ENCODE results near the gene CACNA1C. TPM values are rescaled to one million over a fixed set of nuclear protein-coding genes. Genes with fewer than 3 reads are reported as not detected.

The CACNA1C gene
- total RNA-seq, 1 experiment from 2014 or later = not detected

- no peaks in the 10 kb centered on the region for H3K79me2 ChIP-seq (ENCODE audit: low read depth)
- DNase-seq = no peak
- H3K4me3 ChIP-seq = no peak overlapping the region
- BruUV-seq (replicated peaks) = no TSS peak
- intact Hi-C loops (cut with micrococcal nuclease; ENCODE audit: unreplicated experiment) = no loop called here
- H3K4me1 ChIP-seq (replicated peaks; ENCODE audit: insufficient read depth) = no peaks in the 10 kb centered on the region
- no peaks in the 10 kb centered on the region for H3K9me3 ChIP-seq (ENCODE audit: insufficient read depth, low read depth)
- ChIA-PET CTCF (no interaction called here), POLR2A (ENCODE audit: unreplicated experiment) (no interaction called here)
- H3K36me3 ChIP-seq (ENCODE audit: low read depth) = no peaks in the 10 kb centered on the region
- H3K27ac ChIP-seq = no peak overlapping the region
- H2AFZ ChIP-seq = no peak overlapping the region
- H3K9me2 ChIP-seq (ENCODE audit: insufficient read depth) = no peaks in the 10 kb centered on the region
- peaks cover 73% of the 10 kb centered on the region for H3K27me3 ChIP-seq (ENCODE audit: insufficient read depth, low read depth)
- TF ChIP-seq EZH2 (IDR thresholded peaks at IDR 0.05; ENCODE audit: low read depth) (no peak), CTCF (conservative IDR thresholded peaks at IDR 0.05) (no peak)
- H3F3A ChIP-seq (ENCODE audit: insufficient read depth, low read depth) = no peaks in the 10 kb centered on the region
- no peak overlapping the region for H3K4me2 ChIP-seq
- no peaks in the 10 kb centered on the region for H4K20me1 ChIP-seq (ENCODE audit: insufficient read depth)
Observed at GRCh38 chr12:2163177-2163941, 110.6 kb downstream of the CACNA1C start.

GRCh38 chr12:2165021-2165420, 112.2 kb downstream of the CACNA1C start:
- intact Hi-C loops (cut with micrococcal nuclease; ENCODE audit: unreplicated experiment) = no loop called here
- Histone ChIP-seq H3K4me3 (no peak overlapping the region), H3K4me2 (no peak overlapping the region), H2AFZ (no peak overlapping the region), H3F3A (ENCODE audit: insufficient read depth, low read depth) (no peaks in the 10 kb centered on the region), H3K9me2 (ENCODE audit: insufficient read depth) (no peaks in the 10 kb centered on the region), H3K27me3 (ENCODE audit: insufficient read depth, low read depth) (peaks cover 69% of the 10 kb centered on the region), H3K36me3 (ENCODE audit: low read depth) (no peaks in the 10 kb centered on the region), H3K4me1 (replicated peaks; ENCODE audit: insufficient read depth) (no peaks in the 10 kb centered on the region), H4K20me1 (ENCODE audit: insufficient read depth) (no peaks in the 10 kb centered on the region), H3K9me3 (ENCODE audit: insufficient read depth, low read depth) (no peaks in the 10 kb centered on the region), H3K27ac (no peak overlapping the region), H3K79me2 (ENCODE audit: low read depth) (no peaks in the 10 kb centered on the region)
- BruUV-seq (replicated peaks) = no TSS peak
- no peak for DNase-seq
- POLR2A ChIA-PET (ENCODE audit: unreplicated experiment) = no interaction called here
- CTCF ChIA-PET = no interaction called here
- TF ChIP-seq EZH2 (IDR thresholded peaks at IDR 0.05; ENCODE audit: low read depth) (no peak), CTCF (conservative IDR thresholded peaks at IDR 0.05) (no peak)

GRCh38 chr12:2165927-2166326, 113.1 kb downstream of the CACNA1C start:
- Histone ChIP-seq H3K79me2 (ENCODE audit: low read depth) (no peaks in the 10 kb centered on the region), H3K27me3 (ENCODE audit: insufficient read depth, low read depth) (peaks cover 69% of the 10 kb centered on the region)
- CTCF ChIA-PET = no interaction called here

More at GRCh38 chr12:2165927-2166326, 113.1 kb downstream of the CACNA1C start:
- H3K9me2 ChIP-seq (ENCODE audit: insufficient read depth) = no peaks in the 10 kb centered on the region
- H3K27ac ChIP-seq = no peak overlapping the region
- H3K36me3 ChIP-seq (ENCODE audit: low read depth) = no peaks in the 10 kb centered on the region
- H3K4me3 ChIP-seq = no peak overlapping the region
- no peaks in the 10 kb centered on the region for H3K4me1 ChIP-seq (replicated peaks; ENCODE audit: insufficient read depth)
- H3K4me2 ChIP-seq = no peak overlapping the region
- no peak for DNase-seq
- no peak overlapping the region for H2AFZ ChIP-seq
- no TSS peak for BruUV-seq (replicated peaks)
- no peaks in the 10 kb centered on the region for H3K9me3 ChIP-seq (ENCODE audit: insufficient read depth, low read depth)
- no peak for TF ChIP-seq EZH2 (IDR thresholded peaks at IDR 0.05; ENCODE audit: low read depth)
- no peak for TF ChIP-seq CTCF (conservative IDR thresholded peaks at IDR 0.05)
- no peaks in the 10 kb centered on the region for H3F3A ChIP-seq (ENCODE audit: insufficient read depth, low read depth)
- POLR2A ChIA-PET (ENCODE audit: unreplicated experiment) = interaction anchor here (0.6 kb wide), 1 partner anchor 9 kb away, joined by 5 read pairs; no protein-coding TSS in a partner anchor
- no peaks in the 10 kb centered on the region for H4K20me1 ChIP-seq (ENCODE audit: insufficient read depth)
- intact Hi-C loops (cut with micrococcal nuclease; ENCODE audit: unreplicated experiment) = no loop called here

All from PC-9 (cell line).